ENCODE data around the gene ZNF740.

DNA sequence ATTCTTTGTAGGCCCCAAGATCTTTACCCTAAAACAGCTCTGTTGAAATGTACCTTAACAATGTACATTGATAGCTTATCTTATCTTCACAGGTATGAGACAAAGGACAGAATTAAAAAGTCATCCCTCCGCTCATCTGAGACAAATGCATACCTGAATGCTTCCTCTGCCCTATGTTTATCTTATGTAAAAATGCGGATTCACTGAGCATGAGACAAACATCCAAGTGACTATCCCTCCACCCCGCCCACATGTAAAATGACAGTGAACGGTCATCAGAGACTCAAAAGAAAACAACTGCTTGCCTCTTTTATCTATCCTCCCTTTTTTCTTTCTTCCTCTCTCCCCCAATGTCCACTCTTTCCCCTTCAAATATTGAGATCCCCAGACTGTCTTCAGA is 37.2 kb upstream of the ZNF740 start:
- TF ChIP-seq, protein P1, sequence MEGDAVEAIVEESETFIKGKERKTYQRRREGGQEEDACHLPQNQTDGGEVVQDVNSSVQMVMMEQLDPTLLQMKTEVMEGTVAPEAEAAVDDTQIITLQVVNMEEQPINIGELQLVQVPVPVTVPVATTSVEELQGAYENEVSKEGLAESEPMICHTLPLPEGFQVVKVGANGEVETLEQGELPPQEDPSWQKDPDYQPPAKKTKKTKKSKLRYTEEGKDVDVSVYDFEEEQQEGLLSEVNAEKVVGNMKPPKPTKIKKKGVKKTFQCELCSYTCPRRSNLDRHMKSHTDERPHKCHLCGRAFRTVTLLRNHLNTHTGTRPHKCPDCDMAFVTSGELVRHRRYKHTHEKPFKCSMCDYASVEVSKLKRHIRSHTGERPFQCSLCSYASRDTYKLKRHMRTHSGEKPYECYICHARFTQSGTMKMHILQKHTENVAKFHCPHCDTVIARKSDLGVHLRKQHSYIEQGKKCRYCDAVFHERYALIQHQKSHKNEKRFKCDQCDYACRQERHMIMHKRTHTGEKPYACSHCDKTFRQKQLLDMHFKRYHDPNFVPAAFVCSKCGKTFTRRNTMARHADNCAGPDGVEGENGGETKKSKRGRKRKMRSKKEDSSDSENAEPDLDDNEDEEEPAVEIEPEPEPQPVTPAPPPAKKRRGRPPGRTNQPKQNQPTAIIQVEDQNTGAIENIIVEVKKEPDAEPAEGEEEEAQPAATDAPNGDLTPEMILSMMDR (conservative IDR thresholded peaks at IDR 0.05; ENCODE audit: low read length), result no peak
- TF ChIP-seq EZH2phosphoT487 (IDR thresholded peaks at IDR 0.05; ENCODE audit: borderline replicate concordance), result no peak
